Stomach (tissue), 9 donors: ENCODE measurements around the gene TMEFF2. TPM values are rescaled to one million over a fixed set of nuclear protein-coding genes. Genes with fewer than 3 reads are reported as not detected.

Experiments used
- DNase-seq, 2 donors: peaks; one replicate each; pipeline versions ENCODE4 v3.0.0 to v3.0.0-alpha.2; 2013 to 2019
- H3K27ac ChIP-seq, 5 donors: fragments of 200-600 bp in 4 of 5; sonication (generic) in 4 of 5; one replicate each; pipeline ENCODE4 v1.5.1; 2013 to 2019; ENCODE audit warnings: mild to moderate bottlenecking in 1 of 5, moderate library complexity in 1 of 5
- H3K27me3 ChIP-seq, 3 donors: fragments of 200-600 bp; sonication (generic); one replicate each; pipeline ENCODE4 v1.5.1; 2017 to 2019; ENCODE audit warnings: mixed run types in 1 of 3
- H3K36me3 ChIP-seq, 4 donors: fragments of 200-600 bp; sonication (generic); 1 replicate in 3 of 4; 2 replicates in 1 of 4; pipeline ENCODE4 v1.5.1; 2016 to 2019
- H3K4me1 ChIP-seq, 4 donors: fragments of 200-600 bp; sonication (generic); one replicate each; pipeline ENCODE4 v1.5.1; 2016 to 2019
- H3K4me3 ChIP-seq, 4 donors: fragments of 200-600 bp; sonication (generic) in 3 of 4; one replicate each; pipeline ENCODE4 v1.5.1; 2016 to 2019; ENCODE audit warnings: mild to moderate bottlenecking in 1 of 4
- H3K9me3 ChIP-seq, 4 donors: fragments of 200-600 bp; sonication (generic); one replicate each; pipeline ENCODE4 v1.5.1; 2016 to 2019
- CTCF ChIP-seq, 7 experiments: fragments of 450-650 bp in 4 of 7; fragments of 200-600 bp in 3 of 7; sonication (generic) in 3 of 7; IDR thresholded peaks; one replicate each; pipeline ENCODE4 v1.5.1; 2016 to 2019; ENCODE audit warnings: antibody characterized with exemption in 7 of 7, control low read depth in 2 of 7, mild to moderate bottlenecking in 1 of 7
- EP300 ChIP-seq: sonication (generic); formaldehyde crosslinking; IDR thresholded peaks from one replicate; pipeline ENCODE4 v1.6.1; 2017; ENCODE audit warnings: antibody characterized with exemption
- POLR2A ChIP-seq, 4 donors: fragments of 450-650 bp; IDR thresholded peaks; one replicate each; pipeline ENCODE4 v1.6.1; 2016; ENCODE audit warnings: antibody characterized with exemption in 4 of 4, control low read depth in 2 of 4, mild to moderate bottlenecking in 1 of 4, moderate library complexity in 1 of 4
- POLR2AphosphoS5 ChIP-seq, 3 donors: sonication (generic); formaldehyde crosslinking; IDR thresholded peaks; one replicate each; pipeline ENCODE4 v1.6.1; 2016; ENCODE audit warnings: antibody characterized with exemption in 3 of 3
- WGBS, 5 donors: extraction: QIAGEN DNeasy Blood & Tissue Kit in 3 of 5; methylation state at CpG; one replicate each; pipeline versions ENCODE4 v1.1.5 to v1.1.7; 2013 to 2018; 5-methylcytosine and 5-hydroxymethylcytosine counted together
- intact Hi-C: fragments of 100-400 bp; cut with DNase I; formaldehyde crosslinking; loops from one replicate; pipeline ENCODE4 v1.15.1; 2023; ENCODE audit warnings: low total_unique reads
- polyA plus RNA-seq, 3 donors: library from polyadenylated mRNA; stranded (reverse); fragments of 200-250 nt; gene quantifications; one replicate each; pipeline ENCODE4 v1.2.3, GENCODE V29; 2013
- total RNA-seq, 5 donors: library from RNA; depleted of rRNA; stranded (reverse); fragments of >200 nt; gene quantifications; one replicate each; pipeline versions ENCODE4 v1.1.0 to v1.2.3, GENCODE V29; 2014 to 2016
- donor health status: healthy with polysubstance abuse.
- donor health status: Bipolar disorder and iron deficiency.
- donor health status: healthy.

The TMEFF2 gene
- total and polyA plus RNA-seq, 8 donors = 0.23 to 0.50 (median 0.37) TPM; not detected in 3

- no peaks in the 10 kb centered on the region for H3K9me3 ChIP-seq
- no peak overlapping the region for H3K27ac ChIP-seq
- DNase-seq = no peak
- no peak for TF ChIP-seq POLR2AphosphoS5 (IDR thresholded peaks at IDR 0.05)
- TF ChIP-seq EP300 = no peak
- no peak for TF ChIP-seq POLR2A (IDR thresholded peaks at IDR 0.05)
- TF ChIP-seq CTCF (IDR thresholded peaks at IDR 0.05) = no peak
- H3K36me3 ChIP-seq = no peaks in the 10 kb centered on the region
- H3K27me3 ChIP-seq = no peaks in the 10 kb centered on the region
- WGBS, 5 donors = 78 to 83% (median 82%) methylated on average over 5 of the region's 5 CpGs
- no peaks in the 10 kb centered on the region for H3K4me1 ChIP-seq
- intact Hi-C loops = no loop called here
- H3K4me3 ChIP-seq = no peak overlapping the region
These were observed 187.0 kb downstream of the TMEFF2 start for GRCh38 chr2:192007581-192008228.

- Histone ChIP-seq H3K27me3 (no peaks in the 10 kb centered on the region), H3K4me3 (no peak overlapping the region), H3K36me3 (no peaks in the 10 kb centered on the region), H3K27ac (no peak overlapping the region), H3K4me1 (no peaks in the 10 kb centered on the region), H3K9me3 (no peaks in the 10 kb centered on the region)
- WGBS, 5 donors = 89 to 96% (median 95%) methylated on average over 3 of the region's 3 CpGs
- intact Hi-C loops = no loop called here
- no peak for DNase-seq
- TF ChIP-seq CTCF (IDR thresholded peaks at IDR 0.05) (no peak), POLR2AphosphoS5 (IDR thresholded peaks at IDR 0.05) (no peak), POLR2A (IDR thresholded peaks at IDR 0.05) (no peak), EP300 (no peak)
These were observed 189.5 kb downstream of the TMEFF2 start for GRCh38 chr2:192005211-192005610.

- TF ChIP-seq POLR2A (IDR thresholded peaks at IDR 0.05) (no peak), CTCF (IDR thresholded peaks at IDR 0.05) (no peak), EP300 (no peak), POLR2AphosphoS5 (IDR thresholded peaks at IDR 0.05) (no peak)
- no peaks in the 10 kb centered on the region for H3K9me3 ChIP-seq
- H3K27ac ChIP-seq = no peak overlapping the region
- H3K36me3 ChIP-seq = no peaks in the 10 kb centered on the region
- DNase-seq = no peak
- H3K4me1 ChIP-seq = no peaks in the 10 kb centered on the region
- H3K27me3 ChIP-seq = no peaks in the 10 kb centered on the region
- H3K4me3 ChIP-seq = no peak overlapping the region
- intact Hi-C loops = no loop called here
- WGBS, 5 donors = 57 to 65% (median 60%) methylated on average over 5 of the region's 5 CpGs
These were observed 190.4 kb downstream of the TMEFF2 start for GRCh38 chr2:192004188-192004963.

- Histone ChIP-seq H3K4me3 (no peak overlapping the region), H3K4me1 (no peaks in the 10 kb centered on the region), H3K27me3 (no peaks in the 10 kb centered on the region), H3K9me3 (no peaks in the 10 kb centered on the region), H3K36me3 (no peaks in the 10 kb centered on the region), H3K27ac (no peak overlapping the region)
- 89 to 97% (median 94%) methylated on average over 8 of the region's 8 CpGs for WGBS, 5 donors
- TF ChIP-seq POLR2A (IDR thresholded peaks at IDR 0.05) = no peak
- TF ChIP-seq EP300 = no peak
- TF ChIP-seq POLR2AphosphoS5 (IDR thresholded peaks at IDR 0.05) = no peak
- TF ChIP-seq CTCF (IDR thresholded peaks at IDR 0.05) = no peak
- intact Hi-C loops = no loop called here
- no peak for DNase-seq
These were observed 192.3 kb downstream of the TMEFF2 start for GRCh38 chr2:192002418-192002817.
